T-cell (primary cell): ENCODE data around the gene TLK1. TPM values are rescaled to one million over a fixed set of nuclear protein-coding genes. Genes with fewer than 3 reads are reported as not detected.

Experiments
- ATAC-seq, 4 experiments: fragments of 200-7000 bp in 3 of 4; fragments of 150-1000 bp in 1 of 4; cut with Tn5 transposase; replicated peaks in 1 of 4; 1 replicate in 3 of 4; 2 replicates in 1 of 4; pipeline ENCODE4 v1.10.0; 2021; ENCODE audit warnings: moderate library complexity in 3 of 4, mild to moderate bottlenecking in 2 of 4, moderate number of reproducible peaks in 1 of 4
- CTCF ChIA-PET, 2 donors: fragments of 300-600 bp; sonication (Branson Sonifier 250); formaldehyde crosslinking; loops; one replicate each; lab custom pipeline; 2022; ENCODE audit warnings: antibody characterized with exemption in 2 of 2; lab: Charles Lee
- POLR2A ChIA-PET, 2 donors: fragments of 300-600 bp; sonication (Branson Sonifier 250); formaldehyde crosslinking; loops; one replicate each; lab custom pipeline; 2022; ENCODE audit warnings: antibody characterized with exemption in 2 of 2; lab: Charles Lee
- DNase-seq, 35 experiments: peaks; one replicate each; pipeline versions ENCODE4 v3.0.0 to v3.0.0-alpha.2; 2013 to 2023
- H3K27ac ChIP-seq: one replicate; pipeline ENCODE4 v1.5.1; 2013; ENCODE audit warnings: low read length
- H3K27me3 ChIP-seq, 2 experiments: replicated peaks in 1 of 2; 1 replicate in 1 of 2; 2 replicates in 1 of 2; pipeline versions ENCODE4 v1.6.1 to v1.7.0; 2013; ENCODE audit warnings: low read length in 1 of 2, mixed read lengths in 1 of 2; ENCODE audit not compliant: control insufficient read depth in 2 of 2, insufficient read depth in 2 of 2; ENCODE audit errors: extremely low read depth in 1 of 2
- H3K36me3 ChIP-seq, 2 donors: 1 replicate in 1 of 2; 2 replicates in 1 of 2; pipeline versions ENCODE4 v1.6.1 to v1.7.0; 2013; ENCODE audit warnings: low read length in 1 of 2; ENCODE audit not compliant: control insufficient read depth in 2 of 2, insufficient read depth in 1 of 2; ENCODE audit errors: extremely low read depth in 1 of 2
- H3K4me1 ChIP-seq, 2 experiments: 1 replicate in 1 of 2; 2 replicates in 1 of 2; pipeline versions ENCODE4 v1.6.1 to v1.7.0; 2013; ENCODE audit warnings: low read length in 2 of 2, mixed read lengths in 1 of 2; ENCODE audit not compliant: insufficient read depth in 2 of 2, control insufficient read depth in 1 of 2; ENCODE audit errors: extremely low read depth in 1 of 2
- H3K4me3 ChIP-seq, 2 donors: 1 replicate in 1 of 2; 2 replicates in 1 of 2; pipeline versions ENCODE4 v1.5.1 to v1.7.0; 2013; ENCODE audit warnings: mild to moderate bottlenecking in 2 of 2, low read length in 1 of 2, moderate library complexity in 1 of 2; ENCODE audit not compliant: control insufficient read depth in 1 of 2; ENCODE audit errors: extremely low read depth in 1 of 2
- H3K9me3 ChIP-seq: 2 replicates; pipeline ENCODE4 v1.7.0; 2013
- H3K27ac Mint-ChIP-seq, 2 donors: one replicate each; pipeline ENCODE4 v1.8.0; 2020 to 2021; ENCODE audit warnings: mild to moderate bottlenecking in 2 of 2, mixed read lengths in 2 of 2
- H3K27me3 Mint-ChIP-seq, 2 donors: one replicate each; pipeline ENCODE4 v1.8.0; 2021 to 2022; ENCODE audit warnings: mixed read lengths in 2 of 2
- H3K36me3 Mint-ChIP-seq: one replicate; pipeline ENCODE4 v1.8.0; 2021; ENCODE audit warnings: mixed read lengths
- H3K4me1 Mint-ChIP-seq, 3 donors: one replicate each; pipeline ENCODE4 v1.8.0; 2020 to 2022; ENCODE audit warnings: mixed read lengths in 3 of 3, mild to moderate bottlenecking in 1 of 3
- H3K4me3 Mint-ChIP-seq, 3 donors: one replicate each; pipeline ENCODE4 v1.8.0; 2020 to 2022; ENCODE audit warnings: mild to moderate bottlenecking in 3 of 3, mixed read lengths in 3 of 3, moderate library complexity in 3 of 3
- H3K9me3 Mint-ChIP-seq, 3 donors: one replicate each; pipeline ENCODE4 v1.8.0; 2020 to 2022; ENCODE audit warnings: mixed read lengths in 3 of 3
- WGBS: methylation state at CpG from one replicate; pipeline ENCODE4 v1.1.5; 2013; ENCODE audit warnings: missing lambda C conversion rate; ENCODE audit not compliant: insufficient coverage; 5-methylcytosine and 5-hydroxymethylcytosine counted together
- total RNA-seq, 35 experiments: library from RNA in 6 of 35; stranded (reverse) in 6 of 35; fragments of 120-200 nt in 1 of 35; gene quantifications; one replicate each; pipeline versions ENCODE4 v1.2.1 to v1.2.4 and lab custom pipeline; 2013 to 2026

The TLK1 gene
- total RNA-seq, 5 donors from 2014 or later (not counting 1 experiment from before 2014, with no cell fraction given) = 112 to 129 (median 120) TPM

DNA sequence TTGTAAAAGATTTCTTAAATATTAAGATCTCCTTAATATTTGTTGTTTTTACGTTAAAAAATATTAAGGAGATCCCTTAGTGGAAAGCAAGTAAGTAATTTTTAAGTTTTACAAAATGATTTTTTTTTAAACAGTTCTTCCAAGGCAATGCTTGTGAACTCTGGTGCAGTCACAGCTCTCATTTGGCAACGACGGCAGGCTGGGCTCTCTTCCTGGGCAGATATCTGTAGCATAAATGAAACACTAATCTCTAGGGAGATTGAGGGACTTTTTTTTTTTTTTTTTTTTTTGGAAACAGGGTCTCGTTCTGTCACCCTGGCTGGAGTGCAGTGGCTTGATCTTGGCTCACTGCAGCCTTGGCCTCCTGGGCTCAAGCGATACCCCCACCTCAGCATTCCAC, 193.1 kb downstream of the TLK1 start:
- peaks cover 21% of the 10 kb centered on the region for H3K36me3 Mint-ChIP-seq
- H3K27me3 ChIP-seq = no peaks in the 10 kb centered on the region
- 100% methylated on average over 1 of the region's 5 CpGs for WGBS
- no peaks in the 10 kb centered on the region for H3K9me3 Mint-ChIP-seq
- H3K4me1 ChIP-seq = peaks cover 0 to under 1% of the 10 kb centered on the region in 2 experiments
- H3K4me3 Mint-ChIP-seq = no peak overlapping the region
- no peaks in the 10 kb centered on the region for H3K27me3 Mint-ChIP-seq
- peaks cover 7 to 47% of the 10 kb centered on the region in 2 donors for H3K36me3 ChIP-seq
- ATAC-seq = no peak
- ChIA-PET POLR2A (interaction anchor here in 1 of 2 donors (0.6 kb wide), 1 partner anchor 368 kb away, joined by 6 read pairs; no protein-coding TSS in a partner anchor), CTCF (interaction anchor here in 1 of 2 donors (0.5 to 1.2 kb wide), 3 partner anchors 10 to 449 kb away, joined by 3 to 5 read pairs (median 3); no protein-coding TSS in a partner anchor)
- no peaks in the 10 kb centered on the region for H3K9me3 ChIP-seq
- DNase-seq = no peak
- no peak overlapping the region for H3K27ac ChIP-seq
- no peak overlapping the region for H3K4me3 ChIP-seq
- no peak overlapping the region for H3K27ac Mint-ChIP-seq
- peaks cover 0 to 3% (median 0%) of the 10 kb centered on the region in 3 donors for H3K4me1 Mint-ChIP-seq

DNA sequence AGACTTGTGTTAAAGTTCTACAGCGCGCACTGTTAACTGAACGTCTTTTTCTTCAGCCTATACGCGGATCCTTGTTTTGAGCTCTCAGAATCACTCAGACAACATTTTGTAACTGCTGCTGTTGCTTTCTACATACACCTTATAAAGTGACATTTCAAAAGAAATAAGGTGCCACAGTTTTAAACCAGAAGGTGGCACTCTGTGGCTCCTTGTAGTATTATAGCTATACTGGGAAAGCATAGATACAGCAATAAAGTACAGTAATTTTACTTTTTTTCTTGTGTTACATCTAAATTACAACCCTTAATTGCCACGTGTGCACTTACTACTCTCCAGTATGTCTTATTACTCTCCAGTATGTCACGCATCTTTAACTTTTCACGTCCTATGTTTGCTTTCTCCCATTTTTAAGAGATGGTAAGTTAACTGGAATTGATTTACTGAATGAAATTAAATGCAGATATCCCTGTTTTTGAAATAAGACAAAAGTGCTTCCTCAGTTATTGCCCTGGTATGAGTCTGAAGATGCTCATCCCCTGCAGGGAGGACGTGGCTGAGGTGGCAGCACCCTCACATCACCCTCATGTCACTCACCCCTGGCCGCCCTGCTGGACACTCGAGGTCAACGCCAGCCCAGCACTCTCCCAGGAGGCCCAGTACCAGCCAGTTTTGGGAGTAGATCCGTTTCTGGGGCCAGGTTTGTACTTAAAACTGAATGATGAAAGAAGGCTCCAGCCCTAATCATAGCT, 193.9 kb downstream of the TLK1 start:
- H3K4me1 Mint-ChIP-seq = no peaks in the 10 kb centered on the region
- no peaks in the 10 kb centered on the region for H3K9me3 ChIP-seq
- no peak overlapping the region for H3K4me3 Mint-ChIP-seq
- peaks cover 7 to 55% of the 10 kb centered on the region in 2 donors for H3K36me3 ChIP-seq
- ATAC-seq = peak in 1 of 4 experiments; percentile 38
- 96% methylated on average over 5 of the region's 13 CpGs for WGBS
- no peaks in the 10 kb centered on the region for H3K27me3 ChIP-seq
- no peak overlapping the region for H3K27ac Mint-ChIP-seq
- ChIA-PET CTCF (interaction anchor here in 1 of 2 donors (0.7 to 1.2 kb wide), 2 partner anchors 10 to 449 kb away, joined by 3 to 5 read pairs; no protein-coding TSS in a partner anchor), POLR2A (interaction anchor here in 1 of 2 donors (0.6 kb wide), 1 partner anchor 369 kb away, joined by 6 read pairs; no protein-coding TSS in a partner anchor)
- H3K4me1 ChIP-seq = no peaks in the 10 kb centered on the region
- H3K27me3 Mint-ChIP-seq = no peaks in the 10 kb centered on the region
- H3K4me3 ChIP-seq = no peak overlapping the region
- no peak for DNase-seq
- no peak overlapping the region for H3K27ac ChIP-seq
- no peaks in the 10 kb centered on the region for H3K9me3 Mint-ChIP-seq
- H3K36me3 Mint-ChIP-seq = peaks cover 26% of the 10 kb centered on the region

DNA sequence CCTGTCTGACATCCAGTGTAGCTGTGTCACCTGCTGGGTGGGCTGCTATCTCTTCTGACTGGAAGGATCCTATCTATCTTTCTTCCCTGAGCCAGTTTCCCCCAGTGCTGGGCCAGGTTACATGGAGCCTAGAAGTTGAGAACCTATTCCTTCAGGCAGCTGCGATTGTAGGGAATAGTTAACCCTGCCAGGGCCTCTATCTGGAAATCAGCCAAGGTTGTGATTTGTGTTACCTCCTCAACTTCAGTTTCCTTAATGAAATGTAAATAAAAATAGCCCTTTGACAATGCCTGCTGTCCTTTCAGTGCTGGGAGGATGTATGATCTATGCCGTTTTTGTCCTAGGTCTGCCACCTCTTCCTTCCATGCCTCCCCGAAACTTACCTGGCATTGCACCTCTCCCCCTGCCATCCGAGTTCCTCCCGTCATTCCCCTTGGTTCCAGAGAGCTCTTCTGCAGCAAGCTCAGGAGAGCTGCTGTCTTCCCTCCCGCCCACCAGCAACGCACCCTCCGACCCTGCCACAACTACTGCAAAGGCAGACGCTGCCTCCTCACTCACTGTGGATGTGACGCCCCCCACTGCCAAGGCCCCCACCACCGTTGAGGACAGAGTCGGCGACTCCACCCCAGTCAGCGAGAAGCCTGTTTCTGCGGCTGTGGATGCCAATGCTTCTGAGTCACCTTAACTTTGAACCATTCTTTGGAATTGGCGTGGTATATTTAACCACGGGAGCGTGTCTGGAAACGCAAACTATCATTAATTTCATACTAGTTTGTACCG, 195.1 kb downstream of the TLK1 start:
- WGBS = 86% methylated on average over 14 of the region's 20 CpGs
- Mint-ChIP-seq H3K36me3 (peaks cover 35% of the 10 kb centered on the region), H3K27ac (peak overlapping the region in 1 of 2 donors; percentile 23), H3K4me1 (no peaks in the 10 kb centered on the region), H3K4me3 (no peak overlapping the region), H3K9me3 (no peaks in the 10 kb centered on the region), H3K27me3 (no peaks in the 10 kb centered on the region)
- Histone ChIP-seq H3K9me3 (no peaks in the 10 kb centered on the region), H3K4me1 (no peaks in the 10 kb centered on the region), H3K36me3 (peaks cover 7 to 67% of the 10 kb centered on the region in 2 donors), H3K27ac (no peak overlapping the region), H3K27me3 (no peaks in the 10 kb centered on the region), H3K4me3 (no peak overlapping the region)
- DNase-seq (no peak), ATAC-seq (no peak)
- POLR2A ChIA-PET = no interaction called here
- CTCF ChIA-PET = interaction anchor here in 1 of 2 donors (0.5 kb wide), 1 partner anchor 375 kb away, joined by 3 read pairs; no protein-coding TSS in a partner anchor

DNA sequence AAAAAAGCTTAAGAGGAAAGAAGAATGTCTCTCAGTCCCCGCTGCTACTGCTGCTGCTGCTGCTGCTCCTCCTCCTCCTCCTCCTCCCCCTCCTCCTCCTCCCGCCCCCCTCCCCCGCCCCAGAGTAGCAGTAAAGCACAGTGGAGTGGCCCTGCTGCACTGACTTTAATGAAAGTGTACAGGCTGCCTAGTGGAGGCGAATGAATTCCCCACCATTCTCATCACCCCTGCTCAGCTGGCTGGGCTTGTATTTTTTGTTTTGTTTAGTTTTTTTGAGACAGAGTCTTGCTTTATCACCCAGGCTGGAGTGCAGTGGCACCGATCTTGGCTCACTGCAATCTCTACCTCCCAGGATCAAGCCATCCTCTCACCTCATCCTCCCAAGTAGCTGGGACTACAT, 197.3 kb downstream of the TLK1 start:
- CTCF ChIA-PET = interaction anchor here (0.6 to 1.3 kb wide), 5 partner anchors 14 to 105 kb away, joined by 3 to 5 read pairs (median 3); partner anchors contain the start of gene GORASP2 (in 1 of the 2)

DNA sequence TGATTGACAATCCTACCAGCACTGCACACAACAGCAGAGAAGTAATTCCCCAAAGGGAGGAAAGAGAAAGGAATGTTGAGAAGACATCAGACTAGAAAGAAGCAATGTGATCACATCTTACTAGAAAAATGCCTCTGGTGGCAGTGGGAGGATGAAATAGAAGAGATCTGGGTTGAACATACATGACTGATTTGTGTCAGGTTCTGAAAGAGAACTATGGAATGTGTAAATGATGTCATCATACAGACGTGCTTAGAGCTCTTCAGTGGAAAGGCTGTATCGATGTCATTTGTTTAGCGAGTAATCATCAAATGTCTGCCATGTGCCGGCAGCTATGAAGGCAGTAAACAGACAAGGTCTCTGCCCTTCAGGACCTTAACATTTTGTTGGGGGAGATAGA, 206.8 kb downstream of the TLK1 start:
- ChIA-PET POLR2A (no interaction called here), CTCF (interaction anchor here in 1 of 2 donors (1.0 kb wide), 1 partner anchor 13 kb away, joined by 3 read pairs; no protein-coding TSS in a partner anchor)
- Mint-ChIP-seq H3K4me1 (peaks cover 0 to 8% (median 2%) of the 10 kb centered on the region in 3 donors), H3K36me3 (peaks cover 72% of the 10 kb centered on the region), H3K4me3 (no peak overlapping the region), H3K27ac (peak overlapping the region in 1 of 2 donors; percentile 12), H3K9me3 (no peaks in the 10 kb centered on the region), H3K27me3 (no peaks in the 10 kb centered on the region)
- WGBS = 86% methylated on average over 4 of the region's 4 CpGs
- no peak overlapping the region for H3K4me3 ChIP-seq
- H3K36me3 ChIP-seq = peaks cover 9 to 82% of the 10 kb centered on the region in 2 donors
- no peaks in the 10 kb centered on the region for H3K9me3 ChIP-seq
- DNase-seq = no peak
- H3K27me3 ChIP-seq = no peaks in the 10 kb centered on the region
- H3K27ac ChIP-seq = no peak overlapping the region
- no peaks in the 10 kb centered on the region for H3K4me1 ChIP-seq
- no peak for ATAC-seq

More for the DNA sequence above, 197.3 kb downstream of the TLK1 start:
- H3K27me3 ChIP-seq = no peaks in the 10 kb centered on the region
- H3K36me3 ChIP-seq = peaks cover 7 to 75% of the 10 kb centered on the region in 2 donors
- no peak overlapping the region for H3K4me3 ChIP-seq
- H3K4me3 Mint-ChIP-seq = no peak overlapping the region
- no peaks in the 10 kb centered on the region for H3K4me1 ChIP-seq
- H3K27ac ChIP-seq = no peak overlapping the region
- WGBS = no CpG with 5 or more reads among the region's 5 CpGs
- no peak overlapping the region for H3K27ac Mint-ChIP-seq
- DNase-seq = no peak
- POLR2A ChIA-PET = interaction anchor here in 1 of 2 donors (0.6 kb wide), 1 partner anchor 245 kb away, joined by 3 read pairs; no protein-coding TSS in a partner anchor
- no peaks in the 10 kb centered on the region for H3K9me3 ChIP-seq
- no peaks in the 10 kb centered on the region for H3K9me3 Mint-ChIP-seq
- no peak for ATAC-seq
- H3K27me3 Mint-ChIP-seq = no peaks in the 10 kb centered on the region
- H3K36me3 Mint-ChIP-seq = peaks cover 44% of the 10 kb centered on the region
- H3K4me1 Mint-ChIP-seq = no peaks in the 10 kb centered on the region

DNA sequence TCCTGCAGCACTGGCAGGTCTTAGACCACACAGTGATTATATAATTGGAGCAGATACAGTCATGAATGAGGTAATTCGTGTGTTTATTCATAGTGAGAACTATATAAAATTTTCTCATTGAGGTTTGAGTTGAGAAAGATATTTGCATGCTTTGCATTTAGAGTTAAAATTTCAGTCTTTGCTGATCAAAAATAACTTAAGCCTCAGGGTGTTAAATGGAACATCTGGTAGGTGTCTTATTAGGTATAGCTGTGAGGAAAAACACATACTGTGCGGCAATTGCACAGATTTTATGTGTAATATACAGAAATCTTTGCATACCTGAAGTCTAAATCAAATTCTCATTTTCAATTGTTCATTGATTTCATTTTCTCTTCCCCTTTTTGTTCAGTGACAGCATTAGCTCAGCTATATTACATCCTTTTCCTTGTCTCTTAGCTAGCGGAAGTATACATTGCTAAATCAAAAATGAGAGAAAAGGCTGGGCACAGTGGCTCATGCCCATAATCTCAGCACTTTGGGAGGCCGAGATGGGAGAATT, 210.4 kb downstream of the TLK1 start:
- DNase-seq (no peak), ATAC-seq (no peak)
- Mint-ChIP-seq H3K4me1 (peaks cover 7 to 18% (median 12%) of the 10 kb centered on the region in 3 donors), H3K36me3 (peaks cover 49% of the 10 kb centered on the region), H3K27ac (no peak overlapping the region), H3K9me3 (no peaks in the 10 kb centered on the region), H3K4me3 (no peak overlapping the region), H3K27me3 (no peaks in the 10 kb centered on the region)
- H3K4me1 ChIP-seq = no peaks in the 10 kb centered on the region
- H3K27ac ChIP-seq = no peak overlapping the region
- ChIA-PET CTCF (no interaction called here), POLR2A (no interaction called here)
- peaks cover 9 to 61% of the 10 kb centered on the region in 2 donors for H3K36me3 ChIP-seq
- H3K9me3 ChIP-seq = no peaks in the 10 kb centered on the region
- no peak overlapping the region for H3K4me3 ChIP-seq
- no peaks in the 10 kb centered on the region for H3K27me3 ChIP-seq
- WGBS = 100% methylated on average over 3 of the region's 4 CpGs
